ENCODE measurements around the gene GALNTL6.

GRCh38 chr4:172721659-172722058, 908.5 kb downstream of the GALNTL6 start:
- TF ChIP-seq CTCF (conservative IDR thresholded peaks at IDR 0.05; ENCODE audit: low read depth in 2 of 2) (no peak), POLR2AphosphoS5 (IDR thresholded peaks at IDR 0.05; ENCODE audit: low read depth) (no peak)
